SH-SY5Y (cell line): ENCODE data around the gene RUFY4.

Source experiments
- GATA2 ChIP-seq: IDR thresholded peaks from 2 replicates; pipeline ENCODE4 v1.6.1; 2011; ENCODE audit warnings: mild to moderate bottlenecking, low read depth, low read length
- GATA3 ChIP-seq: IDR thresholded peaks from 2 replicates; pipeline ENCODE4 v1.6.1; 2011; ENCODE audit warnings: low read depth, mild to moderate bottlenecking, low read length, moderate library complexity

The RUFY4 gene

GRCh38 chr2:218079943-218080913 is 11.2 kb downstream of the RUFY4 start:
- TF ChIP-seq GATA3 (no peak), GATA2 (no peak)

GRCh38 chr2:218081063-218081462 is 12.0 kb downstream of the RUFY4 start:
- no peak for TF ChIP-seq GATA2
- TF ChIP-seq GATA3 = no peak

- TF ChIP-seq GATA3 = no peak
- TF ChIP-seq GATA2 = no peak
Measured at GRCh38 chr2:218081695-218082094, 12.6 kb downstream of the RUFY4 start.

- TF ChIP-seq GATA2 (no peak), GATA3 (no peak)
Measured at GRCh38 chr2:218082586-218083351, 13.7 kb downstream of the RUFY4 start.

GRCh38 chr2:218083352-218083676 is 14.3 kb downstream of the RUFY4 start:
- TF ChIP-seq GATA3 = no peak
- TF ChIP-seq GATA2 = no peak

DNA sequence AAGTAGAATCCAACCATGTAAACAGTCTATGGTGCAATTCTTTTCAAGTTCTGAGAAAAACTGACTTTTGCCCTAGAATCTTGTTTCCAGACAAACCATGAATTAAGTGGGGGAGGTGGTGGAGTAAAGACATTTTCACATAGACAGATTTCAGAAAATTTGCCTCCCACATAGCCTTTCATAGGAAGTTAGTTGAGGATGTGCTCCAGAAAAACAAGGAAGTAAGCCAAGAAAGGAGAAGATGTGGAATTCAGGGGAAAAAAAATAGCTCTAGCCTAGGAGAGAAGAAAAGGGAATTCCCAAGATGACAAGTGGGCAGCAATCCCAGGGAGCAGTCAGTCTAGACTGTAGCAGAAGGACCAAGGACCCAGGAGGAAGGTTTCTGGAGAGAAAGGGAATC is 17.4 kb downstream of the RUFY4 start:
- TF ChIP-seq GATA2 (no peak), GATA3 (no peak)

GRCh38 chr2:218089259-218089658 is 20.2 kb downstream of the RUFY4 start:
- TF ChIP-seq GATA3 (no peak), GATA2 (no peak)

DNA sequence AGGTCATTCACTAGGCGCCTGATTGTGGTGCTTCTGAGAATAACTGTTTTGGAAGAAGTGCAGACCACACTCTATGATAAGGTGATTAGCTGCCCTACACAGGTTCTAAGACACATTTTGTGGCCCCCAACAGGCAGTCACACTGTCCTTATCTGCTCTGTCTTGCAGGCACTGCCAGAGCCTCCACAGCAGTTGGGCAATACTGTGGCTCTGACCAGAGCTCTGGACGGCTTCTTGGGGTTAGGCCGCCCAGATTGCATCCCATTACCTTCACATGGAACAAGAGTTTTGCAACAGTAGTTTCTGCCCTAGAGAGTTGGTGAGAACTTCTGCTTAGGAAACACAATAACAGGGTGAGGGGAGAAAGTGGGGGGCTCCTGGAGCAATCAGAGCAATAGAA is 22.7 kb downstream of the RUFY4 start:
- TF ChIP-seq GATA3 (no peak), GATA2 (no peak)

DNA sequence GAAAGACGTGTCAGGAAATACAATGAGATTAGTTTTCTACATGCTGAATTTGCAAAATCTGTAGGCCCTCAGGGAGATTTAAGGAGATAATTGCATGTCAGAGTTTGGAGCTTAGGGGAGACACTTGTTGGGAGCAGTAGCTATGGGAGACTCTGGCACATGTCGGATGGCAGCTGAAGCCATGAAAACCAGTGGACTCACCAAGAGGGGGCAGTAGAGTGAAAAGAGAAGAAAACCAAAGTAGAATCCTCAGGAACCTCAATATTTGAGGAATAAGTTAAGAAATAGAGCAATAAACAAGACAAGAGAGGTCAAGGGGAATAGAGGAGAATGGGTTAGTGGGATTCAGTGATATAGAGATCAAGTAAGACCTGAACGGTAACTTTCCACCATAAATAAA is 24.8 kb downstream of the RUFY4 start:
- TF ChIP-seq GATA3 (no peak), GATA2 (no peak)

DNA sequence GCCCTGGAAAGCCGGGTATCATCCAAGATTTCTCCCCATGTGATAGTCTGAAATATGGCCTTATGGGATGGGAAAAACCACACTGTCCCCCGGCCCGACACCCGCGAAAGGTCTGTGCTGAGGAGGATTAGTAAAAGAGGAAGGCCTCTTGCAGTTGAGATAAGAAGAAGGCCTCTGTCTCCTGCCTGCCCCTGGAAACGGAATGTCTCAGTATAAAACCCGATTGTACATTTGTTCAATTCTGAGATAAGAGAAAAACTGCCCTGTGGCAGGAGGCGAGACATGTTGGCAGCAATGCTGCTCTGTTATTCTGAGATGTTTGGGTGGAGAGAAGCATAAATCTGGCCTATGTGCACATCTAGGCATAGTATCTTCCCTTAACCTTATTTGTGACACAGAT is 26.8 kb downstream of the RUFY4 start:
- TF ChIP-seq GATA2 (no peak), GATA3 (no peak)

- TF ChIP-seq GATA3 (no peak), GATA2 (no peak)
Measured at GRCh38 chr2:218097975-218098374, 28.9 kb downstream of the RUFY4 start.

- TF ChIP-seq GATA2 (no peak), GATA3 (no peak)
Measured at GRCh38 chr2:218123986-218124385, 54.9 kb downstream of the RUFY4 start.

GRCh38 chr2:218125095-218125494 is 56.0 kb downstream of the RUFY4 start:
- no peak for TF ChIP-seq GATA3
- TF ChIP-seq GATA2 = no peak

DNA sequence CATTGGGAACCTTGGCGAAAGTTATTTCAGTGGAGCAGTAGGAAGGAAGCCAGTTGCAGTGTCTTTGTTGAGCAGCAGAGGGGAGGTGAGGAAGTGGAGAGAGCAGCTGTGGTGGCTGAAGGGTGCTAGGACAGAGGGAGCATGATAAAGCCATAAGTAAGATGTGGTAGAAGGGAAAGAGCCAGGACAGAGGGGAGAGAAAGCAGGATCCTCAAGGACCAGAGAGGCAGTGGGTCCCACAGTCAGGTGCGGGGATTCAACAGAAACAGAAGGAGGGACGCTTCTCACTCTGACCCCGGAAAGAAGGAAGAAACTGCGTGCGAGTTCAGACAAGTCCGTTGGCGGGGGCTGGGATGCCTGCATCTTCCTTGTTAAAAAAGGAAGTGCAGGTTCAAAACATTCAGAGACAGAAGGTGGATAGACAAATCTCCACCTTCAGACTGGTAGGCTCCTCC is 56.6 kb downstream of the RUFY4 start, which contains the start of gene CXCR2:
Gene CXCR2 (plus strand): TSS at position 403 of the 455 bp plus-strand sequence. CDS start 8,774 bp downstream, outside the sequence.
- no peak for TF ChIP-seq GATA3
- TF ChIP-seq GATA2 = no peak

GRCh38 chr2:218127929-218128455 is 58.9 kb downstream of the RUFY4 start:
- TF ChIP-seq GATA3 (no peak), GATA2 (no peak)
